ENCODE results near the gene ZNF678. TPM values are rescaled to one million over a fixed set of nuclear protein-coding genes. Genes with fewer than 3 reads are reported as not detected.

Gene ZNF678
- total RNA-seq, 4 donors from 2014 or later = 9.7 to 51.4 (median 18.6) TPM

- Histone ChIP-seq H3K27me3 (no peaks in the 10 kb centered on the region), H3K36me3 (no peaks in the 10 kb centered on the region), H3K4me3 (no peak overlapping the region), H3K9me3 (no peaks in the 10 kb centered on the region), H3K4me1 (peaks cover 0 to 4% of the 10 kb centered on the region in 2 donors), H3K27ac (no peak overlapping the region)
- no peak for TF ChIP-seq CTCF (IDR thresholded peaks at IDR 0.05)
- TF ChIP-seq POLR2A (IDR thresholded peaks at IDR 0.05) = no peak
- intact Hi-C loops (cut with DNase I; ENCODE audit: low total_unique reads) = no loop called here
- DNase-seq = no peak
These were observed 19.9 kb upstream of the ZNF678 start for GRCh38 chr1:227543283-227544066.

GRCh38 chr1:227544067-227545050, 19.0 kb upstream of the ZNF678 start:
- no peak for TF ChIP-seq CTCF (IDR thresholded peaks at IDR 0.05)
- no peak for TF ChIP-seq POLR2A (IDR thresholded peaks at IDR 0.05)
- Histone ChIP-seq H3K27ac (no peak overlapping the region), H3K4me3 (no peak overlapping the region), H3K36me3 (no peaks in the 10 kb centered on the region), H3K9me3 (no peaks in the 10 kb centered on the region), H3K4me1 (peaks cover 0 to 4% of the 10 kb centered on the region in 2 donors), H3K27me3 (no peaks in the 10 kb centered on the region)
- DNase-seq = no peak
- intact Hi-C loops (cut with DNase I; ENCODE audit: low total_unique reads) = no loop called here

GRCh38 chr1:227545361-227545760, 18.0 kb upstream of the ZNF678 start:
- no peak overlapping the region for H3K27ac ChIP-seq
- TF ChIP-seq CTCF (IDR thresholded peaks at IDR 0.05) (no peak), POLR2A (IDR thresholded peaks at IDR 0.05) (no peak)
- no peak for DNase-seq
- H3K9me3 ChIP-seq = no peaks in the 10 kb centered on the region
- no peaks in the 10 kb centered on the region for H3K36me3 ChIP-seq
- H3K27me3 ChIP-seq = no peaks in the 10 kb centered on the region
- H3K4me3 ChIP-seq = no peak overlapping the region
- intact Hi-C loops (cut with DNase I; ENCODE audit: low total_unique reads) = no loop called here
- H3K4me1 ChIP-seq = peaks cover 0 to 4% of the 10 kb centered on the region in 2 donors

- Histone ChIP-seq H3K27me3 (no peaks in the 10 kb centered on the region), H3K9me3 (no peaks in the 10 kb centered on the region), H3K4me3 (no peak overlapping the region), H3K36me3 (no peaks in the 10 kb centered on the region), H3K4me1 (peaks cover 0 to 4% of the 10 kb centered on the region in 2 donors), H3K27ac (no peak overlapping the region)
- DNase-seq = no peak
- no peak for TF ChIP-seq CTCF (IDR thresholded peaks at IDR 0.05)
- TF ChIP-seq POLR2A (IDR thresholded peaks at IDR 0.05) = no peak
- intact Hi-C loops (cut with DNase I; ENCODE audit: low total_unique reads) = no loop called here
These were observed 17.3 kb upstream of the ZNF678 start for GRCh38 chr1:227546059-227546458.
